IMR-90 (cell line): ENCODE data around the gene TDRKH. TPM values are rescaled to one million over a fixed set of nuclear protein-coding genes. Genes with fewer than 3 reads are reported as not detected.

Experiments
- ATAC-seq: fragments of 200-7000 bp; cut with Tn5 transposase; 2 replicates; pipeline ENCODE4 v1.9.1; 2020; ENCODE audit warnings: low read depth, mild to moderate bottlenecking, moderate library complexity
- BruUV-seq: library from RNA; stranded (reverse); fragments of 400-500 nt; replicated peaks from 2 replicates; lab custom pipeline; 2021; lab: Mats Ljungman, UMichigan
- CTCF ChIA-PET: fragments of 300-600 bp; formaldehyde crosslinking; extraction: SDS; loops from one replicate; lab custom pipeline; 2021; ENCODE audit warnings: antibody characterized with exemption; lab: Yijun Ruan, JAX
- POLR2A ChIA-PET: fragments of 300-600 bp; sonication (Branson Sonifier 250); formaldehyde crosslinking; loops from one replicate; lab custom pipeline; 2022; ENCODE audit warnings: antibody characterized with exemption; ENCODE audit not compliant: unreplicated experiment; lab: Charles Lee
- DNase-seq: peaks from one replicate; pipeline ENCODE4 v3.0.0; 2013
- H2AFZ ChIP-seq: replicated peaks from 2 replicates; pipeline ENCODE3; 2013; ENCODE audit warnings: low read length, mild to moderate bottlenecking; ENCODE audit not compliant: poor library complexity
- H2AK5ac ChIP-seq: 2 replicates; pipeline ENCODE4 v1.6.1; 2013; ENCODE audit warnings: low read depth, low read length, inconsistent platforms
- H2AK9ac ChIP-seq: replicated peaks from 2 replicates; pipeline ENCODE3; 2013; ENCODE audit warnings: mild to moderate bottlenecking, low read depth, low read length, moderate library complexity; ENCODE audit not compliant: poor library complexity
- H2BK120ac ChIP-seq: 2 replicates; pipeline ENCODE4 v1.6.1; 2013; ENCODE audit warnings: low read depth, low read length, inconsistent platforms
- H2BK15ac ChIP-seq: 3 replicates; pipeline ENCODE4 v1.6.1; 2013; ENCODE audit warnings: low read depth, low read length, inconsistent platforms
- H2BK20ac ChIP-seq: 2 replicates; pipeline ENCODE4 v1.6.1; 2013; ENCODE audit warnings: low read depth, mild to moderate bottlenecking, inconsistent platforms, low read length, moderate library complexity
- H2BK5ac ChIP-seq: 2 replicates; pipeline ENCODE4 v1.6.1; 2013; ENCODE audit warnings: mild to moderate bottlenecking, low read depth, low read length, inconsistent platforms; ENCODE audit not compliant: poor library complexity, severe bottlenecking
- H3K14ac ChIP-seq: replicated peaks from 2 replicates; pipeline ENCODE4 v1.6.1; 2013; ENCODE audit warnings: low read depth, low read length, inconsistent platforms
- H3K18ac ChIP-seq: 2 replicates; pipeline ENCODE4 v1.6.1; 2013; ENCODE audit warnings: low read depth, low read length, control low read depth
- H3K23ac ChIP-seq: 2 replicates; pipeline ENCODE4 v1.6.1; 2013; ENCODE audit warnings: low read depth, low read length, inconsistent platforms
- H3K27ac ChIP-seq: 2 replicates; pipeline ENCODE4 v1.5.1; 2013; ENCODE audit warnings: mild to moderate bottlenecking, control low read depth, low read length; ENCODE audit not compliant: insufficient read depth
- H3K27me3 ChIP-seq: 2 replicates; pipeline ENCODE4 v1.6.1; 2013; ENCODE audit warnings: low read length; ENCODE audit not compliant: control insufficient read depth, insufficient read depth
- H3K36me3 ChIP-seq: 2 replicates; pipeline ENCODE4 v1.6.1; 2013; ENCODE audit warnings: low read length, mixed read lengths; ENCODE audit not compliant: control insufficient read depth, insufficient read depth
- H3K4ac ChIP-seq: 2 replicates; pipeline ENCODE4 v1.6.1; 2013; ENCODE audit warnings: low read depth, low read length, inconsistent platforms
- H3K4me1 ChIP-seq: 2 replicates; pipeline ENCODE4 v1.6.1; 2013; ENCODE audit warnings: low read length, mixed read lengths; ENCODE audit not compliant: control insufficient read depth, insufficient read depth
- H3K4me2 ChIP-seq: 2 replicates; pipeline ENCODE4 v1.6.1; 2013; ENCODE audit warnings: low read depth, mild to moderate bottlenecking, control low read depth, low read length, moderate library complexity
- H3K4me3 ChIP-seq: 2 replicates; pipeline ENCODE4 v1.5.1; 2013; ENCODE audit warnings: low read depth, mild to moderate bottlenecking, control low read depth, low read length, moderate library complexity; ENCODE audit not compliant: insufficient read depth
- H3K56ac ChIP-seq: 2 replicates; pipeline ENCODE4 v1.6.1; 2013; ENCODE audit warnings: low read length, inconsistent platforms; ENCODE audit not compliant: insufficient read depth; ENCODE audit errors: extremely low read depth
- H3K79me1 ChIP-seq, 2 experiments: 2 replicates each; pipeline ENCODE4 v1.6.1; 2013; ENCODE audit warnings: low read length in 2 of 2, inconsistent platforms in 1 of 2, low read depth in 1 of 2
- H3K9ac ChIP-seq: 2 replicates; pipeline ENCODE4 v1.6.1; 2013; ENCODE audit warnings: low read depth, low read length, control low read depth
- H3K9me1 ChIP-seq: 2 replicates; pipeline ENCODE4 v1.6.1; 2013; ENCODE audit warnings: low read length, inconsistent platforms; ENCODE audit not compliant: insufficient read depth
- H3K9me3 ChIP-seq: 2 replicates; pipeline ENCODE4 v1.6.1; 2013; ENCODE audit warnings: low read length; ENCODE audit not compliant: control insufficient read depth, insufficient read depth
- H4K20me1 ChIP-seq: 2 replicates; pipeline ENCODE4 v1.6.1; 2013; ENCODE audit warnings: low read length, inconsistent platforms; ENCODE audit not compliant: insufficient read depth
- H4K5ac ChIP-seq: 2 replicates; pipeline ENCODE4 v1.6.1; 2013; ENCODE audit warnings: mild to moderate bottlenecking, low read depth, low read length, control low read depth
- H4K8ac ChIP-seq, 2 experiments: 2 replicates each; pipeline ENCODE4 v1.6.1; 2013; ENCODE audit warnings: low read depth in 2 of 2, low read length in 2 of 2, control low read depth in 1 of 2, inconsistent platforms in 1 of 2
- H4K91ac ChIP-seq: 2 replicates; pipeline ENCODE4 v1.6.1; 2013; ENCODE audit warnings: low read depth, low read length, inconsistent platforms; ENCODE audit not compliant: insufficient read depth
- BHLHE40 ChIP-seq: fragments of 150-350 bp; IDR thresholded peaks from 2 replicates; pipeline ENCODE4 v1.6.1; 2016; ENCODE audit warnings: mild to moderate bottlenecking, low read depth, low read length
- CEBPB ChIP-seq: IDR thresholded peaks from 2 replicates; pipeline ENCODE4 v1.6.1; 2012; ENCODE audit warnings: low read depth, low read length, improper control_type of control experiment
- CHD1 ChIP-seq: IDR thresholded peaks from 2 replicates; pipeline ENCODE4 v1.6.1; 2012; ENCODE audit warnings: low read depth, low read length, improper control_type of control experiment
- CTCF ChIP-seq: conservative IDR thresholded peaks from 2 replicates; pipeline ENCODE4 v1.5.1; 2012; ENCODE audit warnings: mild to moderate bottlenecking, low read depth, low read length, improper control_type of control experiment
- ELK1 ChIP-seq: fragments of 150-350 bp; IDR thresholded peaks from 2 replicates; pipeline ENCODE4 v1.6.1; 2016; ENCODE audit warnings: low read depth, mild to moderate bottlenecking, low read length, moderate library complexity, borderline replicate concordance
- FOS ChIP-seq: fragments of 150-350 bp; IDR thresholded peaks from 2 replicates; pipeline ENCODE4 v1.6.1; 2016; ENCODE audit warnings: low read depth, low read length
- MAFK ChIP-seq: IDR thresholded peaks from 2 replicates; pipeline ENCODE4 v1.6.1; 2012; ENCODE audit warnings: low read depth, low read length, improper control_type of control experiment
- MAZ ChIP-seq: IDR thresholded peaks from 2 replicates; pipeline ENCODE4 v1.6.1; 2012; ENCODE audit warnings: low read depth, mild to moderate bottlenecking, low read length, improper control_type of control experiment, moderate library complexity, borderline replicate concordance
- MXI1 ChIP-seq: IDR thresholded peaks from 2 replicates; pipeline ENCODE4 v1.6.1; 2012; ENCODE audit warnings: low read depth, mild to moderate bottlenecking, low read length, moderate library complexity, borderline replicate concordance
- NFE2L2 ChIP-seq: fragments of 150-350 bp; IDR thresholded peaks from 2 replicates; pipeline ENCODE4 v1.6.1; 2016; ENCODE audit warnings: low read depth, mild to moderate bottlenecking, low read length
- RAD21 ChIP-seq: IDR thresholded peaks from 2 replicates; pipeline ENCODE4 v1.6.1; 2012; ENCODE audit warnings: low read length, improper control_type of control experiment
- RCOR1 ChIP-seq: IDR thresholded peaks from 2 replicates; pipeline ENCODE4 v1.6.1; 2012; ENCODE audit warnings: mild to moderate bottlenecking, low read length, improper control_type of control experiment; ENCODE audit not compliant: insufficient replicate concordance
- RFX5 ChIP-seq: IDR thresholded peaks from 2 replicates; pipeline ENCODE4 v1.8.0; 2012; ENCODE audit warnings: low read depth, mild to moderate bottlenecking, low read length, moderate library complexity
- SMC3 ChIP-seq: fragments of 150-350 bp; IDR thresholded peaks from 2 replicates; pipeline ENCODE4 v1.6.1; 2016; ENCODE audit warnings: low read depth, mild to moderate bottlenecking, antibody characterized with exemption, low read length, moderate library complexity
- WGBS, 2 experiments: methylation state at CpG; one replicate each; pipeline versions ENCODE4 v1.1.5 to v1.1.7; 2013; ENCODE audit warnings: missing lambda C conversion rate in 2 of 2; ENCODE audit not compliant: insufficient read length in 1 of 2; ENCODE audit errors: extremely low coverage in 2 of 2; 5-methylcytosine and 5-hydroxymethylcytosine counted together
- dilution Hi-C: fragments of 300-500 bp; cut with HindIII; formaldehyde crosslinking; loops from one replicate; pipeline ENCODE4 v1.14.3; 2018; ENCODE audit warnings: low sequenced_read_pairs; ENCODE audit not compliant: unreplicated experiment
- in situ Hi-C: fragments of 300-500 bp; cut with MboI; formaldehyde crosslinking; loops from 3 replicates; pipeline ENCODE4 v1.14.3; 2019; ENCODE audit warnings: low sequenced_read_pairs, inconsistent platforms, mixed read lengths
- intact Hi-C: fragments of 100-400 bp; cut with micrococcal nuclease; formaldehyde crosslinking; loops from 2 replicates; pipeline ENCODE4 v1.10.0; 2022
- polyA plus RNA-seq, 3 experiments: library from polyadenylated mRNA; depleted of rRNA; stranded (reverse); fragments of >200 nt; gene quantifications; 2 replicates each; pipeline ENCODE4 v1.2.3, GENCODE V29; 2012; ENCODE audit warnings: low replicate concordance in 1 of 3
- total RNA-seq: library from RNA; depleted of rRNA; stranded (reverse); fragments of >200 nt; gene quantifications from 2 replicates; pipeline ENCODE4 v1.2.3, GENCODE V29; 2012

TDRKH gene
- total and polyA plus RNA-seq, 2 of the 4 experiments (the other 2 are of a cell fraction): 1.2 to 2.2 TPM

DNA sequence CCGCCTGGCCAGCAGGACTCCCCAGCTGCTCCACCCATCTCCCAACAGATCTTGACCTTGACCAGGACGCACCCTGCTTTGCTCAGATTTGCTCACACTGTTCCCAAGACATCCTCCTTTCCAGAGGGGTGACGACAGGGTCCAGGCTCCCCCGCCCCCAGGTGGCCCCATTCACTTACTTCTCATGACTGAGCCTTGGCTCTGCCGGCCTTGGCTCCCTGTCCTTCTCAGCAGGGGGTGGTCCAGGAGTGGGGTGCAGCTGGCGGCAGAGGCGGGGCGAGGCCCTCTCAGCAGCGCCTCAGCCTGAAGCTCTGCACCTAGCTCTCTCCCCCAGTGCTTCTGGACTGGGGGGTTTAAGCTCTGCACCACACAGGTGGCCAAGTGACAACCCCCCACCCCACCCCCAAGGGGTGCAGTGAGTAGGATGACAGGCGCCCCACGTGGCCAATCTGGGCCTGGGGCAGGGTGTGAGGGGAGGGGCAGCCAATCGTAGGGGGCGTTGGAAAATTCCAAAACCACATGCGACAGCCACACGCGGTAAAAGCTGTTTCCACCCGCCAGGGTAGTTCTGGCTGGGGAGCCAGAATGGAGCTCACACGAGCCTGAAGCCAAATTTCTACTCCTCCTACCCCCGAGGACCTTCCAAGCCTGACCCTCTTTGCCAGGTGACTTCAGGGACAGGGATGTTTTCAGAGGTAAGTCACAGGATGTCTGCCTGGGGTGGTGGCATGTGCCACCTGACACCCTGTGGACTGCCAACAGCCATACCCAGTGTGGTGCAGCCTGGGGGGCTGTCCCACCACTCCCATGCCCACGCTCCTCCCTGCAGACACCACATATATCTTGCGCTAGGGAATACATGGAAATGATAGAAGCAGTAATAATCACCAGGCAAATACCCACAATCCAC, 35.7 kb upstream of the TDRKH start:
- H3K27ac ChIP-seq: no peak overlapping the region
- H3K56ac ChIP-seq: no peak overlapping the region
- H2AFZ ChIP-seq: no peak overlapping the region
- no peak overlapping the region for H2AK9ac ChIP-seq
- H3K18ac ChIP-seq: no peak overlapping the region
- H3K14ac ChIP-seq: no peak overlapping the region
- H2BK5ac ChIP-seq: no peak overlapping the region
- DNase-seq (no peak), ATAC-seq (no peak)
- H3K4me3 ChIP-seq: no peak overlapping the region
- H2AK5ac ChIP-seq: no peak overlapping the region
- ChIA-PET CTCF (no interaction called here), POLR2A (no interaction called here)
- H3K27me3 ChIP-seq: peaks cover 68% of the 10 kb centered on the region
- no peaks in the 10 kb centered on the region for H4K20me1 ChIP-seq
- H3K23ac ChIP-seq: no peak overlapping the region
- no peak overlapping the region for H2BK20ac ChIP-seq
- no peak overlapping the region for H2BK15ac ChIP-seq
- dilution Hi-C loops: no loop called here
- H3K36me3 ChIP-seq: no peaks in the 10 kb centered on the region
- H4K8ac ChIP-seq: no peak overlapping the region
- no peak overlapping the region for H3K4ac ChIP-seq
- H3K9ac ChIP-seq: no peak overlapping the region
- no peak overlapping the region for H4K5ac ChIP-seq
- no peaks in the 10 kb centered on the region for H3K4me1 ChIP-seq
- in situ Hi-C loops: no loop called here
- H4K91ac ChIP-seq: no peak overlapping the region
- WGBS, 2 experiments: 33% methylated on average over 1 of the region's 21 CpGs; no CpG with 5 or more reads in 1 of the 2 experiments
- no peak overlapping the region for H3K4me2 ChIP-seq
- BruUV-seq: no TSS peak
- intact Hi-C loops: no loop called here
- H3K9me1 ChIP-seq: no peaks in the 10 kb centered on the region
- no peaks in the 10 kb centered on the region for H3K79me1 ChIP-seq
- no peak overlapping the region for H2BK120ac ChIP-seq
- no peaks in the 10 kb centered on the region for H3K9me3 ChIP-seq
- TF ChIP-seq CEBPB: no peak
- TF ChIP-seq RFX5: no peak
- TF ChIP-seq RAD21: no peak
- TF ChIP-seq MAFK: no peak
- no peak for TF ChIP-seq MXI1
- no peak for TF ChIP-seq FOS
- TF ChIP-seq BHLHE40: no peak
- no peak for TF ChIP-seq CTCF
- TF ChIP-seq CHD1: no peak
- no peak for TF ChIP-seq MAZ
- TF ChIP-seq ELK1: no peak
- TF ChIP-seq NFE2L2: no peak
- no peak for TF ChIP-seq SMC3
- TF ChIP-seq RCOR1: no peak
